IMR-90 (cell line): ENCODE results near the gene NCKAP5. TPM values are rescaled to one million over a fixed set of nuclear protein-coding genes. Genes with fewer than 3 reads are reported as not detected.

Experiments used
- ATAC-seq: fragments of 200-7000 bp; cut with Tn5 transposase; 2 replicates; pipeline ENCODE4 v1.9.1; 2020; ENCODE audit warnings: low read depth, mild to moderate bottlenecking, moderate library complexity
- BruUV-seq: library from RNA; stranded (reverse); fragments of 400-500 nt; replicated peaks from 2 replicates; lab custom pipeline; 2021; lab: Mats Ljungman, UMichigan
- CTCF ChIA-PET: fragments of 300-600 bp; formaldehyde crosslinking; extraction: SDS; loops from one replicate; lab custom pipeline; 2021; ENCODE audit warnings: antibody characterized with exemption; lab: Yijun Ruan, JAX
- POLR2A ChIA-PET: fragments of 300-600 bp; sonication (Branson Sonifier 250); formaldehyde crosslinking; loops from one replicate; lab custom pipeline; 2022; ENCODE audit warnings: antibody characterized with exemption; ENCODE audit not compliant: unreplicated experiment; lab: Charles Lee
- DNase-seq: peaks from one replicate; pipeline ENCODE4 v3.0.0; 2013
- H2AFZ ChIP-seq: replicated peaks from 2 replicates; pipeline ENCODE3; 2013; ENCODE audit warnings: low read length, mild to moderate bottlenecking; ENCODE audit not compliant: poor library complexity
- H2AK5ac ChIP-seq: 2 replicates; pipeline ENCODE4 v1.6.1; 2013; ENCODE audit warnings: low read depth, low read length, inconsistent platforms
- H2AK9ac ChIP-seq: replicated peaks from 2 replicates; pipeline ENCODE3; 2013; ENCODE audit warnings: mild to moderate bottlenecking, low read depth, low read length, moderate library complexity; ENCODE audit not compliant: poor library complexity
- H2BK120ac ChIP-seq: 2 replicates; pipeline ENCODE4 v1.6.1; 2013; ENCODE audit warnings: low read depth, low read length, inconsistent platforms
- H2BK15ac ChIP-seq: 3 replicates; pipeline ENCODE4 v1.6.1; 2013; ENCODE audit warnings: low read depth, low read length, inconsistent platforms
- H2BK20ac ChIP-seq: 2 replicates; pipeline ENCODE4 v1.6.1; 2013; ENCODE audit warnings: low read depth, mild to moderate bottlenecking, inconsistent platforms, low read length, moderate library complexity
- H2BK5ac ChIP-seq: 2 replicates; pipeline ENCODE4 v1.6.1; 2013; ENCODE audit warnings: mild to moderate bottlenecking, low read depth, low read length, inconsistent platforms; ENCODE audit not compliant: poor library complexity, severe bottlenecking
- H3K14ac ChIP-seq: replicated peaks from 2 replicates; pipeline ENCODE4 v1.6.1; 2013; ENCODE audit warnings: low read depth, low read length, inconsistent platforms
- H3K18ac ChIP-seq: 2 replicates; pipeline ENCODE4 v1.6.1; 2013; ENCODE audit warnings: low read depth, low read length, control low read depth
- H3K23ac ChIP-seq: 2 replicates; pipeline ENCODE4 v1.6.1; 2013; ENCODE audit warnings: low read depth, low read length, inconsistent platforms
- H3K27ac ChIP-seq: 2 replicates; pipeline ENCODE4 v1.5.1; 2013; ENCODE audit warnings: mild to moderate bottlenecking, control low read depth, low read length; ENCODE audit not compliant: insufficient read depth
- H3K27me3 ChIP-seq: 2 replicates; pipeline ENCODE4 v1.6.1; 2013; ENCODE audit warnings: low read length; ENCODE audit not compliant: control insufficient read depth, insufficient read depth
- H3K36me3 ChIP-seq: 2 replicates; pipeline ENCODE4 v1.6.1; 2013; ENCODE audit warnings: low read length, mixed read lengths; ENCODE audit not compliant: control insufficient read depth, insufficient read depth
- H3K4ac ChIP-seq: 2 replicates; pipeline ENCODE4 v1.6.1; 2013; ENCODE audit warnings: low read depth, low read length, inconsistent platforms
- H3K4me1 ChIP-seq: 2 replicates; pipeline ENCODE4 v1.6.1; 2013; ENCODE audit warnings: low read length, mixed read lengths; ENCODE audit not compliant: control insufficient read depth, insufficient read depth
- H3K4me2 ChIP-seq: 2 replicates; pipeline ENCODE4 v1.6.1; 2013; ENCODE audit warnings: low read depth, mild to moderate bottlenecking, control low read depth, low read length, moderate library complexity
- H3K4me3 ChIP-seq: 2 replicates; pipeline ENCODE4 v1.5.1; 2013; ENCODE audit warnings: low read depth, mild to moderate bottlenecking, control low read depth, low read length, moderate library complexity; ENCODE audit not compliant: insufficient read depth
- H3K56ac ChIP-seq: 2 replicates; pipeline ENCODE4 v1.6.1; 2013; ENCODE audit warnings: low read length, inconsistent platforms; ENCODE audit not compliant: insufficient read depth; ENCODE audit errors: extremely low read depth
- H3K79me1 ChIP-seq, 2 experiments: 2 replicates each; pipeline ENCODE4 v1.6.1; 2013; ENCODE audit warnings: low read length in 2 of 2, inconsistent platforms in 1 of 2, low read depth in 1 of 2
- H3K9ac ChIP-seq: 2 replicates; pipeline ENCODE4 v1.6.1; 2013; ENCODE audit warnings: low read depth, low read length, control low read depth
- H3K9me1 ChIP-seq: 2 replicates; pipeline ENCODE4 v1.6.1; 2013; ENCODE audit warnings: low read length, inconsistent platforms; ENCODE audit not compliant: insufficient read depth
- H3K9me3 ChIP-seq: 2 replicates; pipeline ENCODE4 v1.6.1; 2013; ENCODE audit warnings: low read length; ENCODE audit not compliant: control insufficient read depth, insufficient read depth
- H4K20me1 ChIP-seq: 2 replicates; pipeline ENCODE4 v1.6.1; 2013; ENCODE audit warnings: low read length, inconsistent platforms; ENCODE audit not compliant: insufficient read depth
- H4K5ac ChIP-seq: 2 replicates; pipeline ENCODE4 v1.6.1; 2013; ENCODE audit warnings: mild to moderate bottlenecking, low read depth, low read length, control low read depth
- H4K8ac ChIP-seq, 2 experiments: 2 replicates each; pipeline ENCODE4 v1.6.1; 2013; ENCODE audit warnings: low read depth in 2 of 2, low read length in 2 of 2, control low read depth in 1 of 2, inconsistent platforms in 1 of 2
- H4K91ac ChIP-seq: 2 replicates; pipeline ENCODE4 v1.6.1; 2013; ENCODE audit warnings: low read depth, low read length, inconsistent platforms; ENCODE audit not compliant: insufficient read depth
- RCOR1 ChIP-seq: IDR thresholded peaks from 2 replicates; pipeline ENCODE4 v1.6.1; 2012; ENCODE audit warnings: mild to moderate bottlenecking, low read length, improper control_type of control experiment; ENCODE audit not compliant: insufficient replicate concordance
- whole genome bisulfite sequencing, 2 experiments: methylation state at CpG; one replicate each; pipeline versions ENCODE4 v1.1.5 to v1.1.7; 2013; ENCODE audit warnings: missing lambda C conversion rate in 2 of 2; ENCODE audit not compliant: insufficient read length in 1 of 2; ENCODE audit errors: extremely low coverage in 2 of 2; 5-methylcytosine and 5-hydroxymethylcytosine counted together
- dilution Hi-C: fragments of 300-500 bp; cut with HindIII; formaldehyde crosslinking; loops from one replicate; pipeline ENCODE4 v1.14.3; 2018; ENCODE audit warnings: low sequenced_read_pairs; ENCODE audit not compliant: unreplicated experiment
- in situ Hi-C: fragments of 300-500 bp; cut with MboI; formaldehyde crosslinking; loops from 3 replicates; pipeline ENCODE4 v1.14.3; 2019; ENCODE audit warnings: low sequenced_read_pairs, inconsistent platforms, mixed read lengths
- intact Hi-C: fragments of 100-400 bp; cut with micrococcal nuclease; formaldehyde crosslinking; loops from 2 replicates; pipeline ENCODE4 v1.10.0; 2022
- polyA plus RNA-seq, 3 experiments: library from polyadenylated mRNA; depleted of rRNA; stranded (reverse); fragments of >200 nt; gene quantifications; 2 replicates each; pipeline ENCODE4 v1.2.3, GENCODE V29; 2012; ENCODE audit warnings: low replicate concordance in 1 of 3
- total RNA-seq: library from RNA; depleted of rRNA; stranded (reverse); fragments of >200 nt; gene quantifications from 2 replicates; pipeline ENCODE4 v1.2.3, GENCODE V29; 2012
- TF ChIP-seq, protein P1 (sequence below): fragments of 150-350 bp; IDR thresholded peaks from 2 replicates; pipeline ENCODE4 v1.6.1; 2017; ENCODE audit warnings: mild to moderate bottlenecking, antibody characterized with exemption, low read length, low read depth

Gene NCKAP5
- total and polyA plus RNA-seq, 2 of the 4 experiments (the other 2 are of a cell fraction) = 2.7 to 3.9 TPM

DNA sequence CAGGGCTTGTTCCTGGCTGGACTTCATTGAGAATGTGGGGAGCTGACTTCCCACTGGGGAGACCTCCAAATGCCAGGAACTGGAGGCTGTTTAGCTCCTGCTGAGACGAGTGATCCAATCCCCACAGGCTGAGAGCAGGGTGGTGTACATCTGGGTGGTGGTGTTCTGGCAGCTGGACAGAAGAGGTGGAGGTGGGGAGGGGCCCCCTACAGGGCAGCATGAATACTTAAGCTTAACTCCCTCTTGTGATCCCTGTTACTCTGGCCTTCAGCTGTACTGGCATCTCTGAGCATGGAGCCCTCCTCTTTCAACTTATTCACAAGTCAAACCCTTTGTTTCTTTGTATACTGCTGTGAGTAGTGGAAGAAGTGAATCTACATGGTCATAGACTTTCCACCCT lies 730.5 kb downstream of the NCKAP5 start:
- H3K4ac ChIP-seq = no peak overlapping the region
- H3K4me1 ChIP-seq = peaks cover 1% of the 10 kb centered on the region; the same call in 1 of the 2 replicates
- TF ChIP-seq RCOR1 = no peak
- TF ChIP-seq, protein P1, sequence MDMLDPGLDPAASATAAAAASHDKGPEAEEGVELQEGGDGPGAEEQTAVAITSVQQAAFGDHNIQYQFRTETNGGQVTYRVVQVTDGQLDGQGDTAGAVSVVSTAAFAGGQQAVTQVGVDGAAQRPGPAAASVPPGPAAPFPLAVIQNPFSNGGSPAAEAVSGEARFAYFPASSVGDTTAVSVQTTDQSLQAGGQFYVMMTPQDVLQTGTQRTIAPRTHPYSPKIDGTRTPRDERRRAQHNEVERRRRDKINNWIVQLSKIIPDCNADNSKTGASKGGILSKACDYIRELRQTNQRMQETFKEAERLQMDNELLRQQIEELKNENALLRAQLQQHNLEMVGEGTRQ = no peak
- no peak overlapping the region for H3K4me2 ChIP-seq
- no peak overlapping the region for H3K4me3 ChIP-seq
- no peaks in the 10 kb centered on the region for H4K20me1 ChIP-seq
- H3K9me3 ChIP-seq = no peaks in the 10 kb centered on the region
- no peak overlapping the region for H2BK20ac ChIP-seq
- H3K18ac ChIP-seq = no peak overlapping the region
- no peak overlapping the region for H3K9ac ChIP-seq
- H2AFZ ChIP-seq = no peak overlapping the region
- no peak overlapping the region for H4K91ac ChIP-seq
- H3K9me1 ChIP-seq = 0 out of 2 replicates have a peak, but pooled peaks cover 2% of the 10 kb centered on the region
- H3K56ac ChIP-seq = no peak overlapping the region
- H3K27me3 ChIP-seq = no peaks in the 10 kb centered on the region
- intact Hi-C loops (no loop called here), in situ Hi-C loops (no loop called here), dilution Hi-C loops (no loop called here)
- no peak overlapping the region for H4K8ac ChIP-seq
- H2BK15ac ChIP-seq = no peak overlapping the region
- no peak overlapping the region for H2AK9ac ChIP-seq
- H4K5ac ChIP-seq = no peak overlapping the region
- no peak overlapping the region for H2BK120ac ChIP-seq
- DNase-seq (no peak), ATAC-seq (no peak)
- no CpG with 5 or more reads among the region's 1 CpG for WGBS, 2 experiments
- H2BK5ac ChIP-seq = no peak overlapping the region
- H3K23ac ChIP-seq = no peak overlapping the region
- ChIA-PET CTCF (no interaction called here), POLR2A (no interaction called here)
- no TSS peak for BruUV-seq
- no peak overlapping the region for H2AK5ac ChIP-seq
- peaks cover 2% of the 10 kb centered on the region; the same call in 1 of the 2 replicates for H3K36me3 ChIP-seq
- H3K27ac ChIP-seq = no peak overlapping the region
- no peaks in the 10 kb centered on the region for H3K79me1 ChIP-seq
- H3K14ac ChIP-seq = no peak overlapping the region
